ENCODE measurements around the gene GGT5. TPM values are rescaled to one million over a fixed set of nuclear protein-coding genes. Genes with fewer than 3 reads are reported as not detected.

GGT5 gene
- total RNA-seq, 2 donors from 2014 or later, result 24.9 to 41.2 TPM

GRCh38 chr22:24233235-24233634, 11.6 kb downstream of the GGT5 start:
- H3K4me1 ChIP-seq, result no peaks in the 10 kb centered on the region
- no peaks in the 10 kb centered on the region for H3K36me3 ChIP-seq (replicated peaks in 1 of 2; ENCODE audit: insufficient read depth in 1 of 2, low read depth in 2 of 2)
- ATAC-seq (no peak), DNase-seq (no peak)
- TF ChIP-seq CTCF (IDR thresholded peaks at IDR 0.05), result no peak
- no peak for TF ChIP-seq POLR2A (IDR thresholded peaks at IDR 0.05)
- H3K27ac ChIP-seq, result no peak overlapping the region
- whole genome bisulfite sequencing, 2 donors, result 86 to 100% methylated on average over 2 to 11 of the region's 13 CpGs
- no peak overlapping the region for H3K4me3 ChIP-seq
- intact Hi-C loops (cut with DNase I), result loop anchor here (5.0 kb wide), 1 partner anchor 41 kb away; no protein-coding TSS in a partner anchor
- no peaks in the 10 kb centered on the region for H3K9me3 ChIP-seq
- no peaks in the 10 kb centered on the region for H3K27me3 ChIP-seq

- DNase-seq (no peak), ATAC-seq (no peak)
- WGBS, 2 donors, result 88 to 100% methylated on average over 1 to 15 of the region's 15 CpGs
- intact Hi-C loops (cut with DNase I), result loop anchor here (5.0 kb wide), 1 partner anchor 40 kb away; no protein-coding TSS in a partner anchor
- Histone ChIP-seq H3K27me3 (no peaks in the 10 kb centered on the region), H3K9me3 (no peaks in the 10 kb centered on the region), H3K4me3 (no peak overlapping the region), H3K4me1 (no peaks in the 10 kb centered on the region), H3K36me3 (replicated peaks in 1 of 2; ENCODE audit: insufficient read depth in 1 of 2, low read depth in 2 of 2) (no peaks in the 10 kb centered on the region), H3K27ac (no peak overlapping the region)
- TF ChIP-seq POLR2A (IDR thresholded peaks at IDR 0.05), result no peak
These were observed 12.2 kb downstream of the GGT5 start for GRCh38 chr22:24232725-24233124.

GRCh38 chr22:24232124-24232523, 12.8 kb downstream of the GGT5 start:
- Histone ChIP-seq H3K27ac (no peak overlapping the region), H3K27me3 (no peaks in the 10 kb centered on the region), H3K9me3 (no peaks in the 10 kb centered on the region), H3K4me1 (no peaks in the 10 kb centered on the region), H3K4me3 (no peak overlapping the region), H3K36me3 (replicated peaks in 1 of 2; ENCODE audit: insufficient read depth in 1 of 2, low read depth in 2 of 2) (no peaks in the 10 kb centered on the region)
- no peak for ATAC-seq
- no peak for TF ChIP-seq POLR2A (IDR thresholded peaks at IDR 0.05)
- no peak for TF ChIP-seq CTCF (IDR thresholded peaks at IDR 0.05)
- no peak for DNase-seq
- WGBS, 2 donors, result 86 to 88% methylated on average over 1 to 5 of the region's 6 CpGs
- intact Hi-C loops (cut with DNase I), result loop anchor here (5.0 kb wide), 1 partner anchor 40 kb away; no protein-coding TSS in a partner anchor

- TF ChIP-seq CTCF (IDR thresholded peaks at IDR 0.05) (no peak), POLR2A (IDR thresholded peaks at IDR 0.05) (no peak)
- Histone ChIP-seq H3K36me3 (replicated peaks in 1 of 2; ENCODE audit: insufficient read depth in 1 of 2, low read depth in 2 of 2) (no peaks in the 10 kb centered on the region), H3K27ac (no peak overlapping the region), H3K9me3 (no peaks in the 10 kb centered on the region), H3K4me1 (no peaks in the 10 kb centered on the region), H3K27me3 (no peaks in the 10 kb centered on the region), H3K4me3 (no peak overlapping the region)
- 88 to 98% methylated on average over 5 to 8 of the region's 9 CpGs for WGBS, 2 donors
- no peak for ATAC-seq
- intact Hi-C loops (cut with DNase I), result loop anchor here (5.0 kb wide), 1 partner anchor 39 kb away; no protein-coding TSS in a partner anchor
- no peak for DNase-seq
These were observed 13.2 kb downstream of the GGT5 start for GRCh38 chr22:24231706-24232105.

GRCh38 chr22:24230911-24231656, 13.8 kb downstream of the GGT5 start:
- no peak overlapping the region for H3K27ac ChIP-seq
- no peaks in the 10 kb centered on the region for H3K4me1 ChIP-seq
- peak; percentile 67 for ATAC-seq
- H3K36me3 ChIP-seq (replicated peaks in 1 of 2; ENCODE audit: insufficient read depth in 1 of 2, low read depth in 2 of 2), result no peaks in the 10 kb centered on the region
- intact Hi-C loops (cut with DNase I), result loop anchor here (5.0 kb wide), 1 partner anchor 39 kb away; no protein-coding TSS in a partner anchor
- WGBS, 2 donors, result 5 to 28% methylated on average over 11 to 14 of the region's 18 CpGs
- H3K9me3 ChIP-seq, result no peaks in the 10 kb centered on the region
- DNase-seq, result peak; percentile 58 to 79 (median 67)
- no peaks in the 10 kb centered on the region for H3K27me3 ChIP-seq
- no peak overlapping the region for H3K4me3 ChIP-seq
- TF ChIP-seq POLR2A (IDR thresholded peaks at IDR 0.05) (no peak), CTCF (IDR thresholded peaks at IDR 0.05) (peak; percentile 17 to 55 (median 41))

All from body of pancreas (tissue), 4 donors.